ENCODE measurements around the gene CYP2S1. TPM values are rescaled to one million over a fixed set of nuclear protein-coding genes. Genes with fewer than 3 reads are reported as not detected.

CYP2S1 gene
- total RNA-seq, 6 experiments from 2014 or later: 0.54 to 1.9 (median 0.99) TPM

- ATAC-seq (no peak), DNase-seq (no peak)
- Histone ChIP-seq H3K9me3 (no peaks in the 10 kb centered on the region), H3K4me1 (no peaks in the 10 kb centered on the region), H3K36me3 (no peaks in the 10 kb centered on the region), H3K27ac (no peak overlapping the region), H3K27me3 (no peaks in the 10 kb centered on the region), H3K4me3 (no peak overlapping the region)
- TF ChIP-seq, protein P1, sequence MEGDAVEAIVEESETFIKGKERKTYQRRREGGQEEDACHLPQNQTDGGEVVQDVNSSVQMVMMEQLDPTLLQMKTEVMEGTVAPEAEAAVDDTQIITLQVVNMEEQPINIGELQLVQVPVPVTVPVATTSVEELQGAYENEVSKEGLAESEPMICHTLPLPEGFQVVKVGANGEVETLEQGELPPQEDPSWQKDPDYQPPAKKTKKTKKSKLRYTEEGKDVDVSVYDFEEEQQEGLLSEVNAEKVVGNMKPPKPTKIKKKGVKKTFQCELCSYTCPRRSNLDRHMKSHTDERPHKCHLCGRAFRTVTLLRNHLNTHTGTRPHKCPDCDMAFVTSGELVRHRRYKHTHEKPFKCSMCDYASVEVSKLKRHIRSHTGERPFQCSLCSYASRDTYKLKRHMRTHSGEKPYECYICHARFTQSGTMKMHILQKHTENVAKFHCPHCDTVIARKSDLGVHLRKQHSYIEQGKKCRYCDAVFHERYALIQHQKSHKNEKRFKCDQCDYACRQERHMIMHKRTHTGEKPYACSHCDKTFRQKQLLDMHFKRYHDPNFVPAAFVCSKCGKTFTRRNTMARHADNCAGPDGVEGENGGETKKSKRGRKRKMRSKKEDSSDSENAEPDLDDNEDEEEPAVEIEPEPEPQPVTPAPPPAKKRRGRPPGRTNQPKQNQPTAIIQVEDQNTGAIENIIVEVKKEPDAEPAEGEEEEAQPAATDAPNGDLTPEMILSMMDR (IDR thresholded peaks at IDR 0.05): no peak
- no peak for TF ChIP-seq POLR2A (IDR thresholded peaks at IDR 0.05)
- 100% methylated on average over 1 of the region's 3 CpGs for WGBS (ENCODE audit: insufficient coverage, low coverage, low lambda C conversion rate, missing lambda C conversion rate)
- intact Hi-C loops (cut with DNase I): no loop called here
Observed at GRCh38 chr19:41230067-41230857, 37.2 kb downstream of the CYP2S1 start.

- intact Hi-C loops (cut with DNase I): no loop called here
- Histone ChIP-seq H3K27me3 (no peaks in the 10 kb centered on the region), H3K4me3 (no peak overlapping the region), H3K36me3 (no peaks in the 10 kb centered on the region), H3K9me3 (no peaks in the 10 kb centered on the region), H3K4me1 (no peaks in the 10 kb centered on the region), H3K27ac (no peak overlapping the region)
- ATAC-seq: no peak
- 82% methylated on average over 7 of the region's 8 CpGs for WGBS (ENCODE audit: insufficient coverage, low coverage, low lambda C conversion rate, missing lambda C conversion rate)
- TF ChIP-seq, protein P1 (IDR thresholded peaks at IDR 0.05): no peak
- TF ChIP-seq POLR2A (IDR thresholded peaks at IDR 0.05): no peak
- no peak for DNase-seq
Observed at GRCh38 chr19:41232686-41233085, 39.7 kb downstream of the CYP2S1 start.

DNA sequence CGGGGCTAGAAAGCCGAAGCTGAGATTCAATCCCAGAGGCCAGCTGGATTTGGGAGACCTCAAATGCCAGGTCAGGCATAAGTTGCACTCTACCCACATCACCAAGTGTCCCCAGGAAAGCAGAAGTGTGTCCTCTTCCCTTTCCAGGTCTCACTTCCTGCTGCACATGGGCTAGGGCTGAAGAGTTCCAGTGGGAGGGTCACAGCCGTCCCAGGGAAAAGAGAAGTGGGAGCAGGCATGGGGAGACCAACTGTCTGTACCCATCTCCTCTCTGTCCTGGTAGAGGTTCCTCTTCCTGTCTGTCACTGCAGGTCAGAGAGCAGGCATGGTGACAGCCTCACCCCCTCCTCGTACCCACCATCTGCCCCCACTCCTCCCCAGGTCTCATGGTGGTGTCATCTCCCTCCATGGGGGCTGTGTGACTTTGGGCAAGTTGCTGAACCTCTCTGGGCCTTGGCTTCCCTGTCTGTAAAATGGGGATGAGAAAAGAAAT, 40.8 kb downstream of the CYP2S1 start:
- H3K27me3 ChIP-seq: no peaks in the 10 kb centered on the region
- 17% methylated on average over 1 of the region's 4 CpGs for WGBS (ENCODE audit: insufficient coverage, low coverage, low lambda C conversion rate, missing lambda C conversion rate)
- no peak overlapping the region for H3K4me3 ChIP-seq
- intact Hi-C loops (cut with DNase I): no loop called here
- H3K9me3 ChIP-seq: no peaks in the 10 kb centered on the region
- no peak overlapping the region for H3K27ac ChIP-seq
- ATAC-seq: peak; percentile 60 to 78 (median 67)
- no peaks in the 10 kb centered on the region for H3K4me1 ChIP-seq
- no peak for TF ChIP-seq POLR2A (IDR thresholded peaks at IDR 0.05)
- TF ChIP-seq, protein P1 (IDR thresholded peaks at IDR 0.05): no peak
- H3K36me3 ChIP-seq: no peaks in the 10 kb centered on the region
- no peak for DNase-seq

- Histone ChIP-seq H3K36me3 (no peaks in the 10 kb centered on the region), H3K4me3 (no peak overlapping the region), H3K27ac (no peak overlapping the region), H3K4me1 (no peaks in the 10 kb centered on the region), H3K27me3 (no peaks in the 10 kb centered on the region), H3K9me3 (no peaks in the 10 kb centered on the region)
- intact Hi-C loops (cut with DNase I): no loop called here
- WGBS (ENCODE audit: insufficient coverage, low coverage, low lambda C conversion rate, missing lambda C conversion rate): 81% methylated on average over 6 of the region's 8 CpGs
- ATAC-seq (no peak), DNase-seq (no peak)
- TF ChIP-seq POLR2A (IDR thresholded peaks at IDR 0.05): no peak
- TF ChIP-seq, protein P1 (IDR thresholded peaks at IDR 0.05): no peak
Observed at GRCh38 chr19:41234512-41235168, 41.6 kb downstream of the CYP2S1 start.
